Measurements from ENCODE around the gene GPR27. TPM values are rescaled to one million over a fixed set of nuclear protein-coding genes. Genes with fewer than 3 reads are reported as not detected.

GPR27 gene
- total and polyA plus RNA-seq, 10 of the 15 experiments (the other 5 are each of a cell fraction or from before 2014, with no cell fraction given): not detected

- TF ChIP-seq ZNF687 (IDR thresholded peaks at IDR 0.05): no peak
- no peak for TF ChIP-seq ESRRA (IDR thresholded peaks at IDR 0.05; ENCODE audit: low read length)
These were observed 48.0 kb upstream of the GPR27 start (continued) for GRCh38 chr3:71705681-71706080.

- Histone ChIP-seq H3K4me2 (ENCODE audit: control insufficient read depth, insufficient read depth) (no peak overlapping the region), H3K79me2 (ENCODE audit: control insufficient read depth, insufficient read depth, low read length) (no peaks in the 10 kb centered on the region), H2AFZ (ENCODE audit: control insufficient read depth, low read depth, low read length) (no peak overlapping the region), H3K4me1 (ENCODE audit: control insufficient read depth, insufficient read depth, low read length) (no peaks in the 10 kb centered on the region), H3K9ac (ENCODE audit: control insufficient read depth, insufficient read depth, low read length) (no peak overlapping the region), H3K27ac (ENCODE audit: control insufficient read depth, insufficient read depth) (no peak overlapping the region), H3K9me3 (replicated peaks; ENCODE audit: control insufficient read depth, insufficient read depth, low read length) (no peaks in the 10 kb centered on the region), H3K4me3 (no peak overlapping the region), H4K20me1 (ENCODE audit: control insufficient read depth, insufficient read depth) (no peaks in the 10 kb centered on the region), H3K27me3 (replicated peaks in 1 of 2; ENCODE audit: control insufficient read depth in 2 of 2, insufficient read depth in 2 of 2, low read length in 1 of 2) (peaks cover 0 to 4% of the 10 kb centered on the region in 2 experiments; a peak in 1 of 4 replicates), H3K36me3 (ENCODE audit: control insufficient read depth in 2 of 2, insufficient read depth in 2 of 2, low read length in 1 of 2) (no peaks in the 10 kb centered on the region)
- ATAC-seq (no peak), DNase-seq (ENCODE audit: low read depth, low spot score) (no peak), FAIRE-seq (no peak)
- intact Hi-C loops (cut with micrococcal nuclease; ENCODE audit: unreplicated experiment) (no loop called here), in situ Hi-C loops (cut with MboI) (no loop called here)
- BruUV-seq (replicated peaks): no TSS peak
- WGBS (ENCODE audit: insufficient coverage, insufficient replicate concordance, low lambda C conversion rate, missing lambda C conversion rate): 34% methylated on average over 5 of the region's 5 CpGs
- RAD21 ChIA-PET (ENCODE audit: unreplicated experiment): no interaction called here
- TF ChIP-seq TCF7 (IDR thresholded peaks at IDR 0.05; ENCODE audit: borderline replicate concordance) (no peak), ETV6 (conservative IDR thresholded peaks at IDR 0.05 in 1 of 2, IDR thresholded peaks at IDR 0.05 in 1 of 2; ENCODE audit: borderline replicate concordance in 1 of 2, low read depth in 1 of 2) (no peak), MYB (IDR thresholded peaks at IDR 0.05; ENCODE audit: borderline replicate concordance, low read depth, low read length) (no peak), NRF1 (conservative IDR thresholded peaks at IDR 0.05; ENCODE audit: low read depth, low read length) (no peak), RAD21 (IDR thresholded peaks at IDR 0.05; ENCODE audit: insufficient read depth, low read depth, low read length) (no peak), CTCF (IDR thresholded peaks at IDR 0.05 in 2 of 3, conservative IDR thresholded peaks at IDR 0.05 in 1 of 3; ENCODE audit: control insufficient read depth in 2 of 3, extremely low read depth in 1 of 3, insufficient read depth in 1 of 3, low read depth in 3 of 3, low read length in 3 of 3) (no peak), BCL11A (IDR thresholded peaks at IDR 0.05; ENCODE audit: low read depth, low read length) (no peak)
- POLR2A ChIA-PET: no interaction called here
- CTCF ChIA-PET: no interaction called here
- SMC1A ChIA-PET (ENCODE audit: uncharacterized antibody, unreplicated experiment): no interaction called here
These were observed 46.1 kb upstream of the GPR27 start for GRCh38 chr3:71707595-71707994.
